ENCODE results near the gene CBS.

- TF ChIP-seq, protein P1, sequence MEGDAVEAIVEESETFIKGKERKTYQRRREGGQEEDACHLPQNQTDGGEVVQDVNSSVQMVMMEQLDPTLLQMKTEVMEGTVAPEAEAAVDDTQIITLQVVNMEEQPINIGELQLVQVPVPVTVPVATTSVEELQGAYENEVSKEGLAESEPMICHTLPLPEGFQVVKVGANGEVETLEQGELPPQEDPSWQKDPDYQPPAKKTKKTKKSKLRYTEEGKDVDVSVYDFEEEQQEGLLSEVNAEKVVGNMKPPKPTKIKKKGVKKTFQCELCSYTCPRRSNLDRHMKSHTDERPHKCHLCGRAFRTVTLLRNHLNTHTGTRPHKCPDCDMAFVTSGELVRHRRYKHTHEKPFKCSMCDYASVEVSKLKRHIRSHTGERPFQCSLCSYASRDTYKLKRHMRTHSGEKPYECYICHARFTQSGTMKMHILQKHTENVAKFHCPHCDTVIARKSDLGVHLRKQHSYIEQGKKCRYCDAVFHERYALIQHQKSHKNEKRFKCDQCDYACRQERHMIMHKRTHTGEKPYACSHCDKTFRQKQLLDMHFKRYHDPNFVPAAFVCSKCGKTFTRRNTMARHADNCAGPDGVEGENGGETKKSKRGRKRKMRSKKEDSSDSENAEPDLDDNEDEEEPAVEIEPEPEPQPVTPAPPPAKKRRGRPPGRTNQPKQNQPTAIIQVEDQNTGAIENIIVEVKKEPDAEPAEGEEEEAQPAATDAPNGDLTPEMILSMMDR (IDR thresholded peaks at IDR 0.05) = no peak
- no peak for TF ChIP-seq POLR2A (IDR thresholded peaks at IDR 0.05)
Observed at GRCh38 chr21:43012596-43012995, 63.0 kb downstream of the CBS start.

Data from tibial nerve (tissue), 3 donors.